SU-DHL-6 (cell line): ENCODE data around the gene SERPINA3.

ENCODE experiments used
- CTCF ChIP-seq: fragments of 200-600 bp; sonication (generic); IDR thresholded peaks from one replicate; pipeline ENCODE4 v1.5.1; 2017; ENCODE audit warnings: antibody characterized with exemption, mild to moderate bottlenecking, low read length, moderate library complexity; ENCODE audit not compliant: insufficient read depth, poor library complexity, severe bottlenecking
- EZH2phosphoT487 ChIP-seq: fragments of 200-600 bp; sonication (generic), shearing (Covaris generic); conservative IDR thresholded peaks from 2 replicates; pipeline ENCODE4 v1.6.1; 2018; ENCODE audit warnings: mild to moderate bottlenecking, antibody characterized with exemption, low read length, moderate library complexity, mixed read lengths

- no peak for TF ChIP-seq CTCF
- no peak for TF ChIP-seq EZH2phosphoT487
These were observed 1.8 kb downstream of the SERPINA3 start for GRCh38 chr14:94613720-94614644.
